Measurements from ENCODE around the gene ENAM. TPM values are rescaled to one million over a fixed set of nuclear protein-coding genes. Genes with fewer than 3 reads are reported as not detected.

The ENAM gene
- polyA plus RNA-seq, 2 of the 4 experiments (the other 2 are of a cell fraction): 0.01 to 0.16 TPM

Other genes with a start within 250 kb of the ENAM start
- gene SMR3B, start 245.6 kb upstream of the ENAM start, polyA plus RNA-seq (2011; rRNA removed): not detected in 2 replicates
- not detected in 3 replicates for gene SMR3B, start 245.6 kb upstream of the ENAM start, polyA plus RNA-seq (2017; fragmentation: RNase III; extraction: RNeasy Plus Mini Kit Qiagen cat#74134 plus additional on column Dnase treatment)
- gene OPRPN, start 230.8 kb upstream of the ENAM start, polyA plus RNA-seq (2011; rRNA removed): not detected in 2 replicates
- gene OPRPN, start 230.8 kb upstream of the ENAM start, polyA plus RNA-seq (2017; fragmentation: RNase III; extraction: RNeasy Plus Mini Kit Qiagen cat#74134 plus additional on column Dnase treatment): not detected in 3 replicates
- gene MUC7, start 156.5 kb upstream of the ENAM start, polyA plus RNA-seq (2011; rRNA removed): not detected in 2 replicates
- not detected in 3 replicates for gene MUC7, start 156.5 kb upstream of the ENAM start, polyA plus RNA-seq (2017; fragmentation: RNase III; extraction: RNeasy Plus Mini Kit Qiagen cat#74134 plus additional on column Dnase treatment)
- not detected in 2 replicates for gene AMTN, start 110.2 kb upstream of the ENAM start, polyA plus RNA-seq (2011; rRNA removed)
- gene AMTN, start 110.2 kb upstream of the ENAM start, polyA plus RNA-seq (2017; fragmentation: RNase III; extraction: RNeasy Plus Mini Kit Qiagen cat#74134 plus additional on column Dnase treatment): not detected in 3 replicates
- gene AMBN, start 36.5 kb upstream of the ENAM start, polyA plus RNA-seq (2011; rRNA removed): not detected in 2 replicates
- not detected in 3 replicates for gene AMBN, start 36.5 kb upstream of the ENAM start, polyA plus RNA-seq (2017; fragmentation: RNase III; extraction: RNeasy Plus Mini Kit Qiagen cat#74134 plus additional on column Dnase treatment)
- 0.22 and 0.50 TPM in 2 replicates for gene JCHAIN, start 37.8 kb downstream of the ENAM start, polyA plus RNA-seq (2011; rRNA removed)
- gene JCHAIN, start 37.8 kb downstream of the ENAM start, polyA plus RNA-seq (2017; fragmentation: RNase III; extraction: RNeasy Plus Mini Kit Qiagen cat#74134 plus additional on column Dnase treatment): 0.09 to 0.17 TPM (median 0.15 TPM) in 3 replicates
- 19.0 and 24.8 TPM in 2 replicates for gene UTP3, start 59.8 kb downstream of the ENAM start, polyA plus RNA-seq (2011; rRNA removed)
- 44.6 to 46.2 TPM (median 45.2 TPM) in 3 replicates for gene UTP3, start 59.8 kb downstream of the ENAM start, polyA plus RNA-seq (2017; fragmentation: RNase III; extraction: RNeasy Plus Mini Kit Qiagen cat#74134 plus additional on column Dnase treatment)
- gene RUFY3, start 93.2 kb downstream of the ENAM start, polyA plus RNA-seq (2011; rRNA removed): 17.7 and 20.8 TPM in 2 replicates
- 8.1 to 8.7 TPM (median 8.1 TPM) in 3 replicates for gene RUFY3, start 93.2 kb downstream of the ENAM start, polyA plus RNA-seq (2017; fragmentation: RNase III; extraction: RNeasy Plus Mini Kit Qiagen cat#74134 plus additional on column Dnase treatment)
- 81.4 and 112 TPM in 2 replicates for gene GRSF1, start 211.1 kb downstream of the ENAM start, polyA plus RNA-seq (2011; rRNA removed)
- gene GRSF1, start 211.1 kb downstream of the ENAM start, polyA plus RNA-seq (2017; fragmentation: RNase III; extraction: RNeasy Plus Mini Kit Qiagen cat#74134 plus additional on column Dnase treatment): 89.4 to 95.2 TPM (median 94.3 TPM) in 3 replicates